GM12873 (cell line): ENCODE measurements around the gene LCN2.

Source experiments
- TF ChIP-seq, protein P1 (sequence below): IDR thresholded peaks from 2 replicates; pipeline ENCODE4 v1.5.1; 2012; ENCODE audit warnings: low read depth, mild to moderate bottlenecking, moderate library complexity, low read length, control low read depth; ENCODE audit not compliant: insufficient read depth; ENCODE audit errors: missing control alignments

LCN2 gene

DNA sequence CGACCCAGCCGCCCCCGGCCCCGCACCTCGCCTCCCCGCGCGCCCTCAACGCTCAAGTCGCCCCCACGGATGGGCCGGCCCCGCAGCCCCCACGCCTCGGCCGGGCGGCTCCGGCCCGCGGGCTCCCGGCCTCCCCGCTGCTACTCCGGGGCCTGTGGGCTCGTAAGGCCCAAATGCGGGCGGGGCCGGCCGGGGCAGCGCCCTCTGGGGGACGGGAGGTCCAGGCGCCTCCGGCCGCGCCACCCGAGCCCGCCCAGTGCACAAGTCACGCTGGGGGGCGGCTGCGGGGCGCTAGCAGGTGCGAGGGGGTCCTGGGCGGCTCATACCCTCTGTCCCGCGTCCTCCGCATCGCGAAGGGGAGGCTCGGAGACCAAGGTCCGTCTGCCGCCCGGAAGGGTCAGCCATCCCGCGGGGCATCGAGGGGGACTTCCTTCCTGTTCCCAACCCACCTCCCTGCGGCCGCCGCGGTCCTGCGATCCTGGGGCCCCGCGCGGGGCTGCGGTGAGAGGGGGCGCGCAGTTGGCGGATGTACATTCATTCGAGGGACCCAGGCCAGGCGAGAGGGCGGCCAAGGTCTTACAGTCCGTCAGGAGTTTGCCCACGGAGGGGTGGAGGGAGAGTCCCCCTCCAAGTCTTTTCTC lies 42.3 kb downstream of the LCN2 start, which contains the start of gene CIZ1:
TSS of gene CIZ1 (minus strand) at position 167 of the 641 bp plus-strand sequence. CDS start 715 bp downstream, outside the sequence.
- TF ChIP-seq, protein P1, sequence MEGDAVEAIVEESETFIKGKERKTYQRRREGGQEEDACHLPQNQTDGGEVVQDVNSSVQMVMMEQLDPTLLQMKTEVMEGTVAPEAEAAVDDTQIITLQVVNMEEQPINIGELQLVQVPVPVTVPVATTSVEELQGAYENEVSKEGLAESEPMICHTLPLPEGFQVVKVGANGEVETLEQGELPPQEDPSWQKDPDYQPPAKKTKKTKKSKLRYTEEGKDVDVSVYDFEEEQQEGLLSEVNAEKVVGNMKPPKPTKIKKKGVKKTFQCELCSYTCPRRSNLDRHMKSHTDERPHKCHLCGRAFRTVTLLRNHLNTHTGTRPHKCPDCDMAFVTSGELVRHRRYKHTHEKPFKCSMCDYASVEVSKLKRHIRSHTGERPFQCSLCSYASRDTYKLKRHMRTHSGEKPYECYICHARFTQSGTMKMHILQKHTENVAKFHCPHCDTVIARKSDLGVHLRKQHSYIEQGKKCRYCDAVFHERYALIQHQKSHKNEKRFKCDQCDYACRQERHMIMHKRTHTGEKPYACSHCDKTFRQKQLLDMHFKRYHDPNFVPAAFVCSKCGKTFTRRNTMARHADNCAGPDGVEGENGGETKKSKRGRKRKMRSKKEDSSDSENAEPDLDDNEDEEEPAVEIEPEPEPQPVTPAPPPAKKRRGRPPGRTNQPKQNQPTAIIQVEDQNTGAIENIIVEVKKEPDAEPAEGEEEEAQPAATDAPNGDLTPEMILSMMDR, result peak; percentile 66

- TF ChIP-seq, protein P1, result no peak
These were observed 43.5 kb downstream of the LCN2 start for GRCh38 chr9:128192601-128193371.

DNA sequence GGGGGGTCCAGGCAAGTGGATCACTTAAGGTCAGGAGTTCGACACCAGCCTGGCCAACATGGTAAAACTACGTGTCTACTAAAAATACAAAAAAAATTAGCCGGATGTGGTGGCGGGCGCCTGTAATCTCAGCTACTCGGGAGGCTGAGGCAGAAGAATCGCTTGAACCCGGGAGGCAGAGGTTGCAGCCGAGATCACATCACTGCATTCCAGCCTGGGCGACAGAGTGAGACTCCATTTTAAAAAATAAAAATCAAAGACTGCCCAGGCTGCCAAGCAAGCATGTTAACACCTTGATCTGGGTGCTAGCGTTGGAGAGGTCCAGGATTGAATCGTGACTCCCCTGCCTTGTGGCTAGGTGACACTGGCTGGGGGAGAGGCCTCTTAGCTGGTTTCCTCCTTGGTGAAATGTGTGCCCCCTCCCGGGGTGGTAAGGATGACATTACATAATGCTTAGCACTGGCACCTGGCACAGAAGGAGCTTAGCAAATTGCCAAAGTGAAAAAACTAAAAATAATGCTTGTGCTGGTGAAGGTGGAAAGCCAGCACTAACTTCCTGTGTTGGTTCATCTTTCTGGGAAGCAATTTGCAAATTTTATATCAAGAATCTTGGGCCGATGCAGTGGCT lies 44.3 kb downstream of the LCN2 start:
- TF ChIP-seq, protein P1, result no peak

GRCh38 chr9:128201441-128202369 lies 52.5 kb downstream of the LCN2 start:
- TF ChIP-seq, protein P1, result no peak

GRCh38 chr9:128202648-128203023 lies 53.4 kb downstream of the LCN2 start:
- TF ChIP-seq, protein P1, result no peak
